WTC11 (cell line): ENCODE results near the gene B3GNT9. TPM values are rescaled to one million over a fixed set of nuclear protein-coding genes. Genes with fewer than 3 reads are reported as not detected.

ENCODE experiments used
- ATAC-seq: fragments of 200-7000 bp; cut with Tn5 transposase; 2 replicates; pipeline ENCODE4 v1.10.0; 2021; ENCODE audit warnings: mild to moderate bottlenecking, moderate library complexity
- CTCF ChIA-PET: fragments of 300-600 bp; sonication (Branson Sonifier 250); formaldehyde crosslinking; loops from one replicate; lab custom pipeline; 2021; ENCODE audit warnings: antibody characterized with exemption; lab: Charles Lee
- POLR2A ChIA-PET: fragments of 350-600 bp; sonication (Branson Sonifier 250); formaldehyde crosslinking; loops from one replicate; lab custom pipeline; 2021; ENCODE audit warnings: antibody characterized with exemption; lab: Charles Lee
- DNase-seq: peaks from one replicate; pipeline ENCODE4 v3.0.0; 2021; ENCODE audit warnings: low spot score
- H3K27ac Mint-ChIP-seq: 2 replicates; pipeline ENCODE4 v1.8.0; 2021; ENCODE audit warnings: mixed read lengths
- H3K27me3 Mint-ChIP-seq: 2 replicates; pipeline ENCODE4 v1.8.0; 2021; ENCODE audit warnings: low read depth, mild to moderate bottlenecking, moderate library complexity, mixed read lengths
- H3K36me3 Mint-ChIP-seq: 2 replicates; pipeline ENCODE4 v1.8.0; 2021; ENCODE audit warnings: mixed read lengths
- H3K4me1 Mint-ChIP-seq: 2 replicates; pipeline ENCODE4 v1.8.0; 2022; ENCODE audit warnings: mixed read lengths
- H3K4me3 Mint-ChIP-seq: 2 replicates; pipeline ENCODE4 v1.8.0; 2021; ENCODE audit warnings: mild to moderate bottlenecking, moderate library complexity, mixed read lengths
- H3K9me3 Mint-ChIP-seq: 2 replicates; pipeline ENCODE4 v1.8.0; 2021; ENCODE audit warnings: mixed read lengths
- ESRRA ChIP-seq: sonication (generic); formaldehyde crosslinking; IDR thresholded peaks from 2 replicates; pipeline ENCODE4 v1.8.1; 2022; ENCODE audit warnings: mild to moderate bottlenecking, missing genetic modification reagents, borderline replicate concordance
- GABPB1 ChIP-seq: sonication (generic); formaldehyde crosslinking; IDR thresholded peaks from 2 replicates; pipeline ENCODE4 v1.8.1; 2023; ENCODE audit warnings: mild to moderate bottlenecking, missing genetic modification reagents
- KAT7 ChIP-seq: sonication (generic); formaldehyde crosslinking; IDR thresholded peaks from 2 replicates; pipeline ENCODE4 v1.8.1; 2023; ENCODE audit warnings: missing genetic modification reagents, mild to moderate bottlenecking, borderline replicate concordance
- NFYB ChIP-seq: sonication (generic); formaldehyde crosslinking; conservative IDR thresholded peaks from 2 replicates; pipeline ENCODE4 v1.8.0; 2022; ENCODE audit warnings: low read depth, missing genetic modification reagents
- RELA ChIP-seq: sonication (generic); formaldehyde crosslinking; IDR thresholded peaks from 2 replicates; pipeline ENCODE4 v1.8.1; 2022; ENCODE audit warnings: missing genetic modification reagents, mild to moderate bottlenecking, borderline replicate concordance
- RORB ChIP-seq: fragments of 250-450 bp; sonication (Bioruptor Pico); IDR thresholded peaks from 2 replicates; pipeline ENCODE4 v1.9.0; 2021; ENCODE audit warnings: mild to moderate bottlenecking
- TCF7 ChIP-seq: sonication (generic); formaldehyde crosslinking; IDR thresholded peaks from 2 replicates; pipeline ENCODE4 v1.8.0; 2022; ENCODE audit warnings: mild to moderate bottlenecking, low read depth, missing genetic modification reagents, moderate library complexity
- ZNF121 ChIP-seq: sonication (generic); formaldehyde crosslinking; IDR thresholded peaks from 2 replicates; pipeline ENCODE4 v1.8.0; 2023; ENCODE audit warnings: missing genetic modification reagents
- ZNF232 ChIP-seq: sonication (generic); formaldehyde crosslinking; IDR thresholded peaks from 2 replicates; pipeline ENCODE4 v1.8.0; 2022; ENCODE audit warnings: mild to moderate bottlenecking, missing genetic modification reagents
- ZNF396 ChIP-seq: fragments of 250-450 bp; sonication (Bioruptor Pico); IDR thresholded peaks from 2 replicates; pipeline ENCODE4 v1.8.0; 2021; ENCODE audit warnings: mild to moderate bottlenecking, moderate library complexity, borderline replicate concordance
- total RNA-seq: library from RNA; stranded (reverse); gene quantifications from 3 replicates; pipeline ENCODE4 v1.2.3, GENCODE V29; 2021
- TF ChIP-seq, protein P1 (sequence below): sonication (generic); formaldehyde crosslinking; IDR thresholded peaks from 2 replicates; pipeline ENCODE4 v1.8.1; 2023; ENCODE audit warnings: mild to moderate bottlenecking, missing genetic modification reagents, moderate library complexity
- TF ChIP-seq, protein P2 (sequence below): sonication (generic); formaldehyde crosslinking; IDR thresholded peaks from 2 replicates; pipeline ENCODE4 v1.8.1; 2022; ENCODE audit warnings: low read depth, missing genetic modification reagents, borderline replicate concordance
- TF ChIP-seq, protein P3 (sequence below): sonication (generic); formaldehyde crosslinking; IDR thresholded peaks from 2 replicates; pipeline ENCODE4 v1.8.0; 2022; ENCODE audit warnings: mild to moderate bottlenecking, missing genetic modification reagents
- TF ChIP-seq, protein P4 (sequence below): sonication (generic); formaldehyde crosslinking; IDR thresholded peaks from 2 replicates; pipeline ENCODE4 v1.8.0; 2023; ENCODE audit warnings: missing genetic modification reagents, mild to moderate bottlenecking, borderline replicate concordance
- TF ChIP-seq, protein P5 (sequence below): sonication (generic); formaldehyde crosslinking; conservative IDR thresholded peaks from 2 replicates; pipeline ENCODE4 v1.8.1; 2023; ENCODE audit warnings: mild to moderate bottlenecking, low read depth, missing genetic modification reagents, moderate library complexity
- TF ChIP-seq, protein P6 (sequence below): sonication (generic); formaldehyde crosslinking; IDR thresholded peaks from 2 replicates; pipeline ENCODE4 v1.8.1; 2023; ENCODE audit warnings: mild to moderate bottlenecking, moderate library complexity, missing genetic modification reagents
- TF ChIP-seq, protein P7 (sequence below): sonication (generic); formaldehyde crosslinking; IDR thresholded peaks from 2 replicates; pipeline ENCODE4 v1.8.1; 2023; ENCODE audit warnings: mild to moderate bottlenecking, missing genetic modification reagents, moderate library complexity
- TF ChIP-seq, protein P8 (sequence below): sonication (generic); formaldehyde crosslinking; IDR thresholded peaks from 2 replicates; pipeline ENCODE4 v1.8.0; 2022; ENCODE audit warnings: mild to moderate bottlenecking, missing genetic modification reagents

Gene B3GNT9
- total RNA-seq, 1 experiment from 2014 or later: 6.4 TPM

DNA sequence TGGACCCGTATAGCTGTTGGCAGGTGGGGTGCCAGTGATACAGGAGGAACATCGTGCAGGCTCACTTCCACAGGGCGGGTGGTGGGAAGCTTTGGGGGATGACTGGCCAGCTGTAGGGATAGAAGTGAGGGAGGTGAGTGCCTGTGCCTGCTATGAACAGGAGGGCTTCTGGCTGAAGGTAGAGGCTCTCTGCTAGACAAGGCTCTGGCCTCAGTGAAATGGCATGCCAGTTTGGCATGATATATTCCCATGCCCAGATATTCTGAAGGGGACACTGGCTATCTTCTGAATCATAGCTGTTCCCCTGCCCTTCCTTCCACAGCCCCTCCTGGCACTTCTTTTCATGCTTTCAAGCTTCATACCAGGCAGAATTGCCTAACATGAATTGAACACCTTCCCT, 21.9 kb downstream of the B3GNT9 start:
- H3K27ac Mint-ChIP-seq: no peak overlapping the region
- no peaks in the 10 kb centered on the region for H3K9me3 Mint-ChIP-seq
- H3K36me3 Mint-ChIP-seq: peaks cover 28% of the 10 kb centered on the region
- no peaks in the 10 kb centered on the region for H3K4me1 Mint-ChIP-seq
- TF ChIP-seq, protein P1, sequence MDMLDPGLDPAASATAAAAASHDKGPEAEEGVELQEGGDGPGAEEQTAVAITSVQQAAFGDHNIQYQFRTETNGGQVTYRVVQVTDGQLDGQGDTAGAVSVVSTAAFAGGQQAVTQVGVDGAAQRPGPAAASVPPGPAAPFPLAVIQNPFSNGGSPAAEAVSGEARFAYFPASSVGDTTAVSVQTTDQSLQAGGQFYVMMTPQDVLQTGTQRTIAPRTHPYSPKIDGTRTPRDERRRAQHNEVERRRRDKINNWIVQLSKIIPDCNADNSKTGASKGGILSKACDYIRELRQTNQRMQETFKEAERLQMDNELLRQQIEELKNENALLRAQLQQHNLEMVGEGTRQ (CRISPR knock-in tag): no peak
- TF ChIP-seq, protein P2, sequence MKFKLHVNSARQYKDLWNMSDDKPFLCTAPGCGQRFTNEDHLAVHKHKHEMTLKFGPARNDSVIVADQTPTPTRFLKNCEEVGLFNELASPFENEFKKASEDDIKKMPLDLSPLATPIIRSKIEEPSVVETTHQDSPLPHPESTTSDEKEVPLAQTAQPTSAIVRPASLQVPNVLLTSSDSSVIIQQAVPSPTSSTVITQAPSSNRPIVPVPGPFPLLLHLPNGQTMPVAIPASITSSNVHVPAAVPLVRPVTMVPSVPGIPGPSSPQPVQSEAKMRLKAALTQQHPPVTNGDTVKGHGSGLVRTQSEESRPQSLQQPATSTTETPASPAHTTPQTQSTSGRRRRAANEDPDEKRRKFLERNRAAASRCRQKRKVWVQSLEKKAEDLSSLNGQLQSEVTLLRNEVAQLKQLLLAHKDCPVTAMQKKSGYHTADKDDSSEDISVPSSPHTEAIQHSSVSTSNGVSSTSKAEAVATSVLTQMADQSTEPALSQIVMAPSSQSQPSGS (CRISPR knock-in tag): no peak
- TF ChIP-seq RORB (CRISPR knock-in tag): no peak
- TF ChIP-seq RELA: no peak
- no peak for TF ChIP-seq NFYB (CRISPR knock-in tag)
- TF ChIP-seq, protein P3, sequence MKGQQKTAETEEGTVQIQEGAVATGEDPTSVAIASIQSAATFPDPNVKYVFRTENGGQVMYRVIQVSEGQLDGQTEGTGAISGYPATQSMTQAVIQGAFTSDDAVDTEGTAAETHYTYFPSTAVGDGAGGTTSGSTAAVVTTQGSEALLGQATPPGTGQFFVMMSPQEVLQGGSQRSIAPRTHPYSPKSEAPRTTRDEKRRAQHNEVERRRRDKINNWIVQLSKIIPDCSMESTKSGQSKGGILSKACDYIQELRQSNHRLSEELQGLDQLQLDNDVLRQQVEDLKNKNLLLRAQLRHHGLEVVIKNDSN: no peak
- TF ChIP-seq, protein P4, sequence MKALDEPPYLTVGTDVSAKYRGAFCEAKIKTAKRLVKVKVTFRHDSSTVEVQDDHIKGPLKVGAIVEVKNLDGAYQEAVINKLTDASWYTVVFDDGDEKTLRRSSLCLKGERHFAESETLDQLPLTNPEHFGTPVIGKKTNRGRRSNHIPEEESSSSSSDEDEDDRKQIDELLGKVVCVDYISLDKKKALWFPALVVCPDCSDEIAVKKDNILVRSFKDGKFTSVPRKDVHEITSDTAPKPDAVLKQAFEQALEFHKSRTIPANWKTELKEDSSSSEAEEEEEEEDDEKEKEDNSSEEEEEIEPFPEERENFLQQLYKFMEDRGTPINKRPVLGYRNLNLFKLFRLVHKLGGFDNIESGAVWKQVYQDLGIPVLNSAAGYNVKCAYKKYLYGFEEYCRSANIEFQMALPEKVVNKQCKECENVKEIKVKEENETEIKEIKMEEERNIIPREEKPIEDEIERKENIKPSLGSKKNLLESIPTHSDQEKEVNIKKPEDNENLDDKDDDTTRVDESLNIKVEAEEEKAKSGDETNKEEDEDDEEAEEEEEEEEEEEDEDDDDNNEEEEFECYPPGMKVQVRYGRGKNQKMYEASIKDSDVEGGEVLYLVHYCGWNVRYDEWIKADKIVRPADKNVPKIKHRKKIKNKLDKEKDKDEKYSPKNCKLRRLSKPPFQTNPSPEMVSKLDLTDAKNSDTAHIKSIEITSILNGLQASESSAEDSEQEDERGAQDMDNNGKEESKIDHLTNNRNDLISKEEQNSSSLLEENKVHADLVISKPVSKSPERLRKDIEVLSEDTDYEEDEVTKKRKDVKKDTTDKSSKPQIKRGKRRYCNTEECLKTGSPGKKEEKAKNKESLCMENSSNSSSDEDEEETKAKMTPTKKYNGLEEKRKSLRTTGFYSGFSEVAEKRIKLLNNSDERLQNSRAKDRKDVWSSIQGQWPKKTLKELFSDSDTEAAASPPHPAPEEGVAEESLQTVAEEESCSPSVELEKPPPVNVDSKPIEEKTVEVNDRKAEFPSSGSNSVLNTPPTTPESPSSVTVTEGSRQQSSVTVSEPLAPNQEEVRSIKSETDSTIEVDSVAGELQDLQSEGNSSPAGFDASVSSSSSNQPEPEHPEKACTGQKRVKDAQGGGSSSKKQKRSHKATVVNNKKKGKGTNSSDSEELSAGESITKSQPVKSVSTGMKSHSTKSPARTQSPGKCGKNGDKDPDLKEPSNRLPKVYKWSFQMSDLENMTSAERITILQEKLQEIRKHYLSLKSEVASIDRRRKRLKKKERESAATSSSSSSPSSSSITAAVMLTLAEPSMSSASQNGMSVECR: no peak
- TF ChIP-seq ESRRA (CRISPR knock-in tag): no peak
- no peak for TF ChIP-seq GABPB1 (CRISPR knock-in tag)
- TF ChIP-seq ZNF232 (CRISPR knock-in tag): no peak
- TF ChIP-seq, protein P5, sequence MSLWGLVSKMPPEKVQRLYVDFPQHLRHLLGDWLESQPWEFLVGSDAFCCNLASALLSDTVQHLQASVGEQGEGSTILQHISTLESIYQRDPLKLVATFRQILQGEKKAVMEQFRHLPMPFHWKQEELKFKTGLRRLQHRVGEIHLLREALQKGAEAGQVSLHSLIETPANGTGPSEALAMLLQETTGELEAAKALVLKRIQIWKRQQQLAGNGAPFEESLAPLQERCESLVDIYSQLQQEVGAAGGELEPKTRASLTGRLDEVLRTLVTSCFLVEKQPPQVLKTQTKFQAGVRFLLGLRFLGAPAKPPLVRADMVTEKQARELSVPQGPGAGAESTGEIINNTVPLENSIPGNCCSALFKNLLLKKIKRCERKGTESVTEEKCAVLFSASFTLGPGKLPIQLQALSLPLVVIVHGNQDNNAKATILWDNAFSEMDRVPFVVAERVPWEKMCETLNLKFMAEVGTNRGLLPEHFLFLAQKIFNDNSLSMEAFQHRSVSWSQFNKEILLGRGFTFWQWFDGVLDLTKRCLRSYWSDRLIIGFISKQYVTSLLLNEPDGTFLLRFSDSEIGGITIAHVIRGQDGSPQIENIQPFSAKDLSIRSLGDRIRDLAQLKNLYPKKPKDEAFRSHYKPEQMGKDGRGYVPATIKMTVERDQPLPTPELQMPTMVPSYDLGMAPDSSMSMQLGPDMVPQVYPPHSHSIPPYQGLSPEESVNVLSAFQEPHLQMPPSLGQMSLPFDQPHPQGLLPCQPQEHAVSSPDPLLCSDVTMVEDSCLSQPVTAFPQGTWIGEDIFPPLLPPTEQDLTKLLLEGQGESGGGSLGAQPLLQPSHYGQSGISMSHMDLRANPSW (CRISPR knock-in tag): no peak
- TF ChIP-seq ZNF121 (CRISPR knock-in tag): no peak
- no peak for TF ChIP-seq KAT7 (CRISPR knock-in tag)
- TF ChIP-seq TCF7 (CRISPR knock-in tag): no peak
- TF ChIP-seq, protein P6, sequence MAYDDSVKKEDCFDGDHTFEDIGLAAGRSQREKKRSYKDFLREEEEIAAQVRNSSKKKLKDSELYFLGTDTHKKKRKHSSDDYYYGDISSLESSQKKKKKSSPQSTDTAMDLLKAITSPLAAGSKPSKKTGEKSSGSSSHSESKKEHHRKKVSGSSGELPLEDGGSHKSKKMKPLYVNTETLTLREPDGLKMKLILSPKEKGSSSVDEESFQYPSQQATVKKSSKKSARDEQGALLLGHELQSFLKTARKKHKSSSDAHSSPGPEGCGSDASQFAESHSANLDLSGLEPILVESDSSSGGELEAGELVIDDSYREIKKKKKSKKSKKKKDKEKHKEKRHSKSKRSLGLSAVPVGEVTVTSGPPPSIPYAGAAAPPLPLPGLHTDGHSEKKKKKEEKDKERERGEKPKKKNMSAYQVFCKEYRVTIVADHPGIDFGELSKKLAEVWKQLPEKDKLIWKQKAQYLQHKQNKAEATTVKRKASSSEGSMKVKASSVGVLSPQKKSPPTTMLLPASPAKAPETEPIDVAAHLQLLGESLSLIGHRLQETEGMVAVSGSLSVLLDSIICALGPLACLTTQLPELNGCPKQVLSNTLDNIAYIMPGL: no peak
- TF ChIP-seq, protein P7, sequence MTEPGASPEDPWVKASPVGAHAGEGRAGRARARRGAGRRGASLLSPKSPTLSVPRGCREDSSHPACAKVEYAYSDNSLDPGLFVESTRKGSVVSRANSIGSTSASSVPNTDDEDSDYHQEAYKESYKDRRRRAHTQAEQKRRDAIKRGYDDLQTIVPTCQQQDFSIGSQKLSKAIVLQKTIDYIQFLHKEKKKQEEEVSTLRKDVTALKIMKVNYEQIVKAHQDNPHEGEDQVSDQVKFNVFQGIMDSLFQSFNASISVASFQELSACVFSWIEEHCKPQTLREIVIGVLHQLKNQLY (CRISPR knock-in tag): no peak
- TF ChIP-seq, protein P8, sequence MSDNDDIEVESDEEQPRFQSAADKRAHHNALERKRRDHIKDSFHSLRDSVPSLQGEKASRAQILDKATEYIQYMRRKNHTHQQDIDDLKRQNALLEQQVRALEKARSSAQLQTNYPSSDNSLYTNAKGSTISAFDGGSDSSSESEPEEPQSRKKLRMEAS (CRISPR knock-in tag): no peak
- no peak for TF ChIP-seq ZNF396 (CRISPR knock-in tag)
- DNase-seq: no peak
- no peak overlapping the region for H3K4me3 Mint-ChIP-seq
- H3K27me3 Mint-ChIP-seq: no peaks in the 10 kb centered on the region
- ChIA-PET POLR2A (interaction anchor here (0.9 kb wide), 1 partner anchor 19 kb away, joined by 3 read pairs; the partner anchor contains the start of gene PHAF1), CTCF (interaction anchor here (0.9 to 1.8 kb wide), 5 partner anchors 22 to 175 kb away, joined by 3 to 7 read pairs (median 4); partner anchors contain the start of gene B3GNT9)
- no peak for ATAC-seq
